HG02870 (cell line): ENCODE measurements around the gene SLC5A2.
"Not testable (repeated sequence)": the region's sequence is repeated elsewhere in the genome, so short reads cannot be mapped to it uniquely, and the experiment has no call there.

Experiments used
- ATAC-seq: cut with Tn5 transposase; IDR thresholded peaks from one replicate; pipeline ENCODE4 v1.9.1; 2021; ENCODE audit warnings: mild to moderate bottlenecking, moderate library complexity; ENCODE audit not compliant: unreplicated experiment

SLC5A2 gene

GRCh38 chr16:31523768-31524167, 40.8 kb downstream of the SLC5A2 start:
- not testable (repeated sequence) for ATAC-seq

GRCh38 chr16:31525113-31525512, 42.2 kb downstream of the SLC5A2 start:
- no peak for ATAC-seq

GRCh38 chr16:31527734-31528274, 44.9 kb downstream of the SLC5A2 start, which contains the start of gene AHSP:
AHSP (plus strand) TSS chr16:31527900; CDS start chr16:31528140, 240 bp downstream.
- no peak for ATAC-seq

- no peak for ATAC-seq
Measured at GRCh38 chr16:31528523-31529107, 45.7 kb downstream of the SLC5A2 start.

GRCh38 chr16:31529108-31529936, 46.4 kb downstream of the SLC5A2 start:
- ATAC-seq = no peak

- no peak for ATAC-seq
Measured at GRCh38 chr16:31529937-31530312, 47.0 kb downstream of the SLC5A2 start.

GRCh38 chr16:31530405-31530804, 47.5 kb downstream of the SLC5A2 start:
- no peak for ATAC-seq

GRCh38 chr16:31531096-31531495, 48.2 kb downstream of the SLC5A2 start:
- no peak for ATAC-seq

- no peak for ATAC-seq
Measured at GRCh38 chr16:31532120-31532519, 49.2 kb downstream of the SLC5A2 start.

GRCh38 chr16:31532896-31533295, 50.0 kb downstream of the SLC5A2 start:
- ATAC-seq = no peak

GRCh38 chr16:31535737-31536136, 52.8 kb downstream of the SLC5A2 start:
- ATAC-seq = no peak

- no peak for ATAC-seq
Measured at GRCh38 chr16:31536804-31537361, 54.0 kb downstream of the SLC5A2 start.

GRCh38 chr16:31537362-31538242, 54.7 kb downstream of the SLC5A2 start:
- ATAC-seq = no peak

- not testable (repeated sequence) for ATAC-seq
Measured at GRCh38 chr16:31538243-31538598, 55.3 kb downstream of the SLC5A2 start.

GRCh38 chr16:31539762-31540161, 56.8 kb downstream of the SLC5A2 start:
- not testable (repeated sequence) for ATAC-seq
